HL-60 (cell line): ENCODE results near the gene SCYGR5.

Source experiments
- DNase-seq, 2 experiments: peaks; one replicate each; pipeline ENCODE4 v3.0.0-alpha.2; 2010 to 2020; ENCODE audit warnings: low read depth in 1 of 2, low spot score in 1 of 2
- H3K27ac ChIP-seq: fragments of 250-450 bp; sonication (Bioruptor Pico); replicated peaks from 2 replicates; pipeline ENCODE4 v1.5.1; 2020; ENCODE audit warnings: mild to moderate bottlenecking, moderate library complexity
- H3K27me3 ChIP-seq: fragments of 250-450 bp; sonication (Bioruptor Pico); 2 replicates; pipeline ENCODE4 v1.5.1; 2021; ENCODE audit warnings: mild to moderate bottlenecking, moderate library complexity; ENCODE audit not compliant: insufficient read depth, poor library complexity, severe bottlenecking
- H3K4me3 ChIP-seq: replicated peaks from 2 replicates; pipeline ENCODE4 v1.5.1; 2011; ENCODE audit warnings: mild to moderate bottlenecking, control low read depth, low read length; ENCODE audit not compliant: insufficient read depth
- GABPA ChIP-seq: IDR thresholded peaks from 2 replicates; pipeline ENCODE4 v1.6.1; 2012; ENCODE audit warnings: low read depth
- POLR2AphosphoS5 ChIP-seq: IDR thresholded peaks from 2 replicates; pipeline ENCODE4 v1.6.1; 2012; ENCODE audit warnings: low read depth
- SPI1 ChIP-seq: IDR thresholded peaks from 2 replicates; pipeline ENCODE4 v1.6.1; 2012; ENCODE audit warnings: low read depth, mild to moderate bottlenecking, borderline replicate concordance
- TF ChIP-seq, protein P1 (sequence below): IDR thresholded peaks from one replicate; pipeline ENCODE4 v1.5.1; 2011; ENCODE audit warnings: low read length, control low read depth, inconsistent platforms; ENCODE audit not compliant: insufficient read depth
- TF ChIP-seq, protein P2 (sequence below): IDR thresholded peaks from 2 replicates; pipeline ENCODE4 v1.6.1; 2012; ENCODE audit warnings: low read depth; ENCODE audit not compliant: insufficient replicate concordance

Gene SCYGR5

DNA sequence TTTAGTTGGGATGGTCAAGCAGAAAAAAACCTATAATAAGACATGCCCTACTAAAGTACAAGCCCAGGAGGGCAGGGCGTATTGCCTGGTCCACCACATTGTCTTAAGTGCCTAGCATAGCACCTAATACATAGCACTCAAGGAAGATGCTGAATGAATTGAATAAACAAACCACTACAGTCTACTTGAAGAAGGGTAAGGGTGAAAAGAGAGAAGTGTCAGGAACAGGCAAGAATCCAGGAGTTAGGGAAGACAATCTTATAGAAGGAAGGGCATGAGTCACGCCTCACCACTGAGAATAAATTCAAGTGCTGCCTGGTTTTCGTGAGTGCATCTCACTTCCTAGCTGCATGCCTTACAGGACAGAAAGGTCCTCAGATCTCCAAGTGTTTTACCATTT lies 37.4 kb downstream of the SCYGR5 start:
- H3K27ac ChIP-seq, result no peak overlapping the region
- DNase-seq, result no peak
- TF ChIP-seq SPI1 (no peak), POLR2AphosphoS5 (no peak), GABPA (no peak)
- TF ChIP-seq, protein P1, sequence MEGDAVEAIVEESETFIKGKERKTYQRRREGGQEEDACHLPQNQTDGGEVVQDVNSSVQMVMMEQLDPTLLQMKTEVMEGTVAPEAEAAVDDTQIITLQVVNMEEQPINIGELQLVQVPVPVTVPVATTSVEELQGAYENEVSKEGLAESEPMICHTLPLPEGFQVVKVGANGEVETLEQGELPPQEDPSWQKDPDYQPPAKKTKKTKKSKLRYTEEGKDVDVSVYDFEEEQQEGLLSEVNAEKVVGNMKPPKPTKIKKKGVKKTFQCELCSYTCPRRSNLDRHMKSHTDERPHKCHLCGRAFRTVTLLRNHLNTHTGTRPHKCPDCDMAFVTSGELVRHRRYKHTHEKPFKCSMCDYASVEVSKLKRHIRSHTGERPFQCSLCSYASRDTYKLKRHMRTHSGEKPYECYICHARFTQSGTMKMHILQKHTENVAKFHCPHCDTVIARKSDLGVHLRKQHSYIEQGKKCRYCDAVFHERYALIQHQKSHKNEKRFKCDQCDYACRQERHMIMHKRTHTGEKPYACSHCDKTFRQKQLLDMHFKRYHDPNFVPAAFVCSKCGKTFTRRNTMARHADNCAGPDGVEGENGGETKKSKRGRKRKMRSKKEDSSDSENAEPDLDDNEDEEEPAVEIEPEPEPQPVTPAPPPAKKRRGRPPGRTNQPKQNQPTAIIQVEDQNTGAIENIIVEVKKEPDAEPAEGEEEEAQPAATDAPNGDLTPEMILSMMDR, result no peak
- TF ChIP-seq, protein P2, sequence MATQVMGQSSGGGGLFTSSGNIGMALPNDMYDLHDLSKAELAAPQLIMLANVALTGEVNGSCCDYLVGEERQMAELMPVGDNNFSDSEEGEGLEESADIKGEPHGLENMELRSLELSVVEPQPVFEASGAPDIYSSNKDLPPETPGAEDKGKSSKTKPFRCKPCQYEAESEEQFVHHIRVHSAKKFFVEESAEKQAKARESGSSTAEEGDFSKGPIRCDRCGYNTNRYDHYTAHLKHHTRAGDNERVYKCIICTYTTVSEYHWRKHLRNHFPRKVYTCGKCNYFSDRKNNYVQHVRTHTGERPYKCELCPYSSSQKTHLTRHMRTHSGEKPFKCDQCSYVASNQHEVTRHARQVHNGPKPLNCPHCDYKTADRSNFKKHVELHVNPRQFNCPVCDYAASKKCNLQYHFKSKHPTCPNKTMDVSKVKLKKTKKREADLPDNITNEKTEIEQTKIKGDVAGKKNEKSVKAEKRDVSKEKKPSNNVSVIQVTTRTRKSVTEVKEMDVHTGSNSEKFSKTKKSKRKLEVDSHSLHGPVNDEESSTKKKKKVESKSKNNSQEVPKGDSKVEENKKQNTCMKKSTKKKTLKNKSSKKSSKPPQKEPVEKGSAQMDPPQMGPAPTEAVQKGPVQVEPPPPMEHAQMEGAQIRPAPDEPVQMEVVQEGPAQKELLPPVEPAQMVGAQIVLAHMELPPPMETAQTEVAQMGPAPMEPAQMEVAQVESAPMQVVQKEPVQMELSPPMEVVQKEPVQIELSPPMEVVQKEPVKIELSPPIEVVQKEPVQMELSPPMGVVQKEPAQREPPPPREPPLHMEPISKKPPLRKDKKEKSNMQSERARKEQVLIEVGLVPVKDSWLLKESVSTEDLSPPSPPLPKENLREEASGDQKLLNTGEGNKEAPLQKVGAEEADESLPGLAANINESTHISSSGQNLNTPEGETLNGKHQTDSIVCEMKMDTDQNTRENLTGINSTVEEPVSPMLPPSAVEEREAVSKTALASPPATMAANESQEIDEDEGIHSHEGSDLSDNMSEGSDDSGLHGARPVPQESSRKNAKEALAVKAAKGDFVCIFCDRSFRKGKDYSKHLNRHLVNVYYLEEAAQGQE, result no peak
- H3K27me3 ChIP-seq, result no peaks in the 10 kb centered on the region
- no peak overlapping the region for H3K4me3 ChIP-seq

DNA sequence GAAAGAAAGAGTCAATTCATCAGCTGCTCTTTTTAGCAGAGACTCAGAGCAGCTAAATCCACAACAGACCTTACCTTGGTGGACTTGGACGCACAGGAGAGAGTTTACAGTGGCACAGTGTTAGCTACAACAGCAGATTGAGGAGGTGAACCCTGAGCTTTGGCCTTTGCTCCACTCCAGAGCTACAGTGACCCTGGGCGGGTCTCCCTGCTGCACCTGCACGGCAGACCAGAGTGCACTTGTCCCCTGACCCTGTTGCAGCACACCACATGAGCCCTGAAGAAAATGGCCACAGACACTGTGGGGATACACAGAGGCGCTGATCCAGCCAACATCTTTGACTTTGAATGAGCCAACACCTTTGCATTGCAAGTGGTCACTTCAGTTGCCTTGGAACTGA lies 40.3 kb downstream of the SCYGR5 start:
- no peak for TF ChIP-seq SPI1
- TF ChIP-seq POLR2AphosphoS5, result no peak
- DNase-seq, result no peak
- H3K27ac ChIP-seq, result no peak overlapping the region
- H3K27me3 ChIP-seq, result no peaks in the 10 kb centered on the region
- no peak overlapping the region for H3K4me3 ChIP-seq

DNA sequence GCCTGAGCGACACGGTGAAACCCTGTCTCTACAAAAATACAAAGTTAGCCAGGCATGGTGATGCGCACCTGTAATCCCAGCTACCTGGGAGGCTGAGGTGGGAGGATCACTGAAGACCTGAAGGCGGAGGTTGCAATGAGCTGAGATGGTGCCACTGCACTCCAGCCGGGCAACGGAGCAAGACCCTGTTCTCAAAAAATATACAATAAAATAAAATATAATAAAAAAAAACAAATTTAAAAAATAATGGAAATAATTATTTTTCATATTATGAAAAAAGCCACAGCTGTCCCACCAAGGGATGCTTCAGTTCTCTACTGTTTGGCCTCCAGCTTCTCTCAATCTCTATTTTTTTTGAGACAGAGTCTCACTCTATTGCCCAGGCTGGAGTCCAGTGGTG lies 40.8 kb downstream of the SCYGR5 start:
- no peak overlapping the region for H3K4me3 ChIP-seq
- H3K27me3 ChIP-seq, result no peaks in the 10 kb centered on the region
- H3K27ac ChIP-seq, result no peak overlapping the region
- DNase-seq, result no peak
- TF ChIP-seq, protein P2, result no peak
- TF ChIP-seq SPI1, result no peak
- TF ChIP-seq, protein P1, result no peak
- TF ChIP-seq GABPA, result no peak
- no peak for TF ChIP-seq POLR2AphosphoS5

DNA sequence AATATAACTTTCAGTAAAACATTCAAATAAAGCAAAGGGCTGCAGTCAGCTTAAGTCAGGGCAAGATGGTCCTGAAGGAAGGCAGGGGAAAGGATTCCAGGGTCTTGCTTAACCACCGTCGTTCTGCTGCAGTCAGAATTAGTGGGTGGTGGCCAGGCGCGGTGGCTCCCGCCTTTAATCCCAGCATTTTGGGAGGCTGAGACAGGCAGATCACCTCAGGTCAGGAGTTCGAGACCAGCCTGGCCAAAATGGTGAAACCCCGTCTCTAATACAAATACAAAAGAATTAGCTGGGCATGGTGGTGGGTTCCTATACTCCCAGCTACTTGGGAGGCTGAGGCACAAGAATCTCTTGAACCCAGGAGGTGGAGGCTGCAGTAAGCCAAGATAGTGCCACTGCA lies 44.4 kb downstream of the SCYGR5 start:
- Histone ChIP-seq H3K4me3 (no peak overlapping the region), H3K27me3 (no peaks in the 10 kb centered on the region), H3K27ac (no peak overlapping the region)
- no peak for DNase-seq
- TF ChIP-seq GABPA (no peak), POLR2AphosphoS5 (no peak), SPI1 (no peak)
- TF ChIP-seq, protein P1, result no peak
- TF ChIP-seq, protein P2, result no peak
